ENCODE results near the gene BAIAP2L1. TPM values are rescaled to one million over a fixed set of nuclear protein-coding genes. Genes with fewer than 3 reads are reported as not detected.
"Not testable (repeated sequence)": the region's sequence is repeated elsewhere in the genome, so short reads cannot be mapped to it uniquely, and the experiment has no call there.

BAIAP2L1 gene
- 1.7 and 2.7 TPM in 2 replicates for total RNA-seq

GRCh38 chr7:98400542-98401340, at the start of gene BAIAP2L1:
BAIAP2L1 (minus strand) TSS chr7:98401090; CDS start chr7:98400852, 238 bp downstream.
- H3K4me3 Mint-ChIP-seq, result peak within 1 kb of the TSS; percentile 33
- H3K27ac Mint-ChIP-seq, result peak within 1 kb of the TSS; percentile 31
- H3K27me3 Mint-ChIP-seq (ENCODE audit: insufficient read depth), result peaks cover 29% of the 10 kb centered on the region
- peak; percentile 56 for DNase-seq (ENCODE audit: low spot score)
- intact Hi-C loops (cut with micrococcal nuclease), result loop anchor here (1.0 to 10.0 kb wide), 4 partner anchors 119 to 742 kb away; partner anchors contain the start of genes ASNS, BRI3, SMURF1 and TECPR1
- H3K9me3 Mint-ChIP-seq, result no peaks in the 10 kb centered on the region
- H3K4me1 Mint-ChIP-seq (ENCODE audit: low read depth), result peaks cover 9% of the 10 kb centered on the region
- no peaks in the 10 kb centered on the region for H3K36me3 Mint-ChIP-seq (ENCODE audit: low read depth)

GRCh38 chr7:98448766-98449165, 47.9 kb upstream of the BAIAP2L1 start:
- H3K9me3 Mint-ChIP-seq, result peaks cover 5% of the 10 kb centered on the region
- H3K4me1 Mint-ChIP-seq (ENCODE audit: low read depth), result no peaks in the 10 kb centered on the region
- H3K4me3 Mint-ChIP-seq, result no peak overlapping the region
- H3K27ac Mint-ChIP-seq, result no peak overlapping the region
- intact Hi-C loops (cut with micrococcal nuclease), result no loop called here
- no peaks in the 10 kb centered on the region for H3K27me3 Mint-ChIP-seq (ENCODE audit: insufficient read depth)
- no peak for DNase-seq (ENCODE audit: low spot score)
- no peaks in the 10 kb centered on the region for H3K36me3 Mint-ChIP-seq (ENCODE audit: low read depth)

GRCh38 chr7:98440992-98441391, 40.1 kb upstream of the BAIAP2L1 start:
- H3K27me3 Mint-ChIP-seq (ENCODE audit: insufficient read depth), result not testable (repeated sequence)

GRCh38 chr7:98439484-98439883, 38.6 kb upstream of the BAIAP2L1 start:
- Mint-ChIP-seq H3K27me3 (ENCODE audit: insufficient read depth) (no peaks in the 10 kb centered on the region), H3K4me1 (ENCODE audit: low read depth) (no peaks in the 10 kb centered on the region), H3K4me3 (no peak overlapping the region), H3K9me3 (peaks cover 17% of the 10 kb centered on the region), H3K36me3 (ENCODE audit: low read depth) (no peaks in the 10 kb centered on the region), H3K27ac (no peak overlapping the region)
- intact Hi-C loops (cut with micrococcal nuclease), result no loop called here
- DNase-seq (ENCODE audit: low spot score), result no peak

More at GRCh38 chr7:98440992-98441391, 40.1 kb upstream of the BAIAP2L1 start:
- H3K27ac Mint-ChIP-seq; H3K4me1 Mint-ChIP-seq (ENCODE audit: low read depth); H3K4me3 Mint-ChIP-seq; intact Hi-C loops (cut with micrococcal nuclease); DNase-seq (ENCODE audit: low spot score); H3K36me3 Mint-ChIP-seq (ENCODE audit: low read depth): not testable (repeated sequence)
- peaks cover 17% of the 10 kb centered on the region for H3K9me3 Mint-ChIP-seq

- Mint-ChIP-seq H3K27me3 (ENCODE audit: insufficient read depth) (no peaks in the 10 kb centered on the region), H3K4me1 (ENCODE audit: low read depth) (no peaks in the 10 kb centered on the region), H3K9me3 (peaks cover 4% of the 10 kb centered on the region), H3K36me3 (ENCODE audit: low read depth) (no peaks in the 10 kb centered on the region), H3K4me3 (no peak overlapping the region), H3K27ac (no peak overlapping the region)
- no peak for DNase-seq (ENCODE audit: low spot score)
- intact Hi-C loops (cut with micrococcal nuclease), result no loop called here
Observed at GRCh38 chr7:98434087-98434486, 33.2 kb upstream of the BAIAP2L1 start.

GRCh38 chr7:98429799-98430198, 28.9 kb upstream of the BAIAP2L1 start:
- intact Hi-C loops (cut with micrococcal nuclease), result no loop called here
- no peak overlapping the region for H3K27ac Mint-ChIP-seq
- DNase-seq (ENCODE audit: low spot score), result no peak
- no peaks in the 10 kb centered on the region for H3K9me3 Mint-ChIP-seq
- H3K4me3 Mint-ChIP-seq, result no peak overlapping the region
- H3K4me1 Mint-ChIP-seq (ENCODE audit: low read depth), result no peaks in the 10 kb centered on the region
- H3K27me3 Mint-ChIP-seq (ENCODE audit: insufficient read depth), result peaks cover 5% of the 10 kb centered on the region
- H3K36me3 Mint-ChIP-seq (ENCODE audit: low read depth), result no peaks in the 10 kb centered on the region

- Mint-ChIP-seq H3K4me3 (no peak overlapping the region), H3K36me3 (ENCODE audit: low read depth) (no peaks in the 10 kb centered on the region), H3K9me3 (no peaks in the 10 kb centered on the region), H3K27me3 (ENCODE audit: insufficient read depth) (peaks cover 11% of the 10 kb centered on the region), H3K27ac (no peak overlapping the region), H3K4me1 (ENCODE audit: low read depth) (no peaks in the 10 kb centered on the region)
- DNase-seq (ENCODE audit: low spot score), result no peak
- intact Hi-C loops (cut with micrococcal nuclease), result no loop called here
Observed at GRCh38 chr7:98423043-98423442, 22.2 kb upstream of the BAIAP2L1 start.

GRCh38 chr7:98420966-98421612, 20.2 kb upstream of the BAIAP2L1 start:
- H3K36me3 Mint-ChIP-seq (ENCODE audit: low read depth), result no peaks in the 10 kb centered on the region
- peak; percentile 25 for DNase-seq (ENCODE audit: low spot score)
- intact Hi-C loops (cut with micrococcal nuclease), result no loop called here
- no peak overlapping the region for H3K27ac Mint-ChIP-seq
- peaks cover 10% of the 10 kb centered on the region for H3K27me3 Mint-ChIP-seq (ENCODE audit: insufficient read depth)
- no peaks in the 10 kb centered on the region for H3K4me1 Mint-ChIP-seq (ENCODE audit: low read depth)
- no peak overlapping the region for H3K4me3 Mint-ChIP-seq
- H3K9me3 Mint-ChIP-seq, result no peaks in the 10 kb centered on the region

- H3K27ac Mint-ChIP-seq; DNase-seq (ENCODE audit: low spot score); H3K4me1 Mint-ChIP-seq (ENCODE audit: low read depth); H3K9me3 Mint-ChIP-seq; intact Hi-C loops (cut with micrococcal nuclease); H3K36me3 Mint-ChIP-seq (ENCODE audit: low read depth); H3K27me3 Mint-ChIP-seq (ENCODE audit: insufficient read depth); H3K4me3 Mint-ChIP-seq: not testable (repeated sequence)
Observed at GRCh38 chr7:98419988-98420387, 19.1 kb upstream of the BAIAP2L1 start.

- intact Hi-C loops (cut with micrococcal nuclease); H3K27ac Mint-ChIP-seq; H3K36me3 Mint-ChIP-seq (ENCODE audit: low read depth); H3K27me3 Mint-ChIP-seq (ENCODE audit: insufficient read depth); DNase-seq (ENCODE audit: low spot score); H3K4me1 Mint-ChIP-seq (ENCODE audit: low read depth); H3K4me3 Mint-ChIP-seq; H3K9me3 Mint-ChIP-seq: not testable (repeated sequence)
Observed at GRCh38 chr7:98419316-98419691, 18.4 kb upstream of the BAIAP2L1 start.

GRCh38 chr7:98418636-98419315, 17.9 kb upstream of the BAIAP2L1 start:
- H3K4me3 Mint-ChIP-seq, result no peak overlapping the region
- no peaks in the 10 kb centered on the region for H3K36me3 Mint-ChIP-seq (ENCODE audit: low read depth)
- intact Hi-C loops (cut with micrococcal nuclease), result no loop called here
- no peak overlapping the region for H3K27ac Mint-ChIP-seq
- DNase-seq (ENCODE audit: low spot score), result no peak
- no peaks in the 10 kb centered on the region for H3K4me1 Mint-ChIP-seq (ENCODE audit: low read depth)
- no peaks in the 10 kb centered on the region for H3K9me3 Mint-ChIP-seq
- peaks cover 5% of the 10 kb centered on the region for H3K27me3 Mint-ChIP-seq (ENCODE audit: insufficient read depth)

GRCh38 chr7:98418271-98418635, 17.4 kb upstream of the BAIAP2L1 start:
- intact Hi-C loops (cut with micrococcal nuclease), result no loop called here
- Mint-ChIP-seq H3K4me1 (ENCODE audit: low read depth) (no peaks in the 10 kb centered on the region), H3K27me3 (ENCODE audit: insufficient read depth) (peaks cover 2% of the 10 kb centered on the region), H3K4me3 (no peak overlapping the region), H3K9me3 (no peaks in the 10 kb centered on the region), H3K27ac (no peak overlapping the region), H3K36me3 (ENCODE audit: low read depth) (no peaks in the 10 kb centered on the region)
- DNase-seq (ENCODE audit: low spot score), result no peak

Data from activated T-helper 1 cell treated with anti-CD3 and anti-CD28 coated beads, Interleukin-12 subunit alpha, Interleukin-12 subunit beta, Interleukin-2, Interleukin-4 antibody, amounts not matched to agents 30 ng/mL and 10 ng/mL and 1 ng/mL, durations not matched to agents 14 hours and 24 hours and 36 hours (primary cell).